WTC11 (cell line): ENCODE measurements around the gene PPP2R2C. TPM values are rescaled to one million over a fixed set of nuclear protein-coding genes. Genes with fewer than 3 reads are reported as not detected.

Experiments used
- ATAC-seq: fragments of 200-7000 bp; cut with Tn5 transposase; 2 replicates; pipeline ENCODE4 v1.10.0; 2021; ENCODE audit warnings: mild to moderate bottlenecking, moderate library complexity
- CTCF ChIA-PET: fragments of 300-600 bp; sonication (Branson Sonifier 250); formaldehyde crosslinking; loops from one replicate; lab custom pipeline; 2021; ENCODE audit warnings: antibody characterized with exemption; lab: Charles Lee
- POLR2A ChIA-PET: fragments of 350-600 bp; sonication (Branson Sonifier 250); formaldehyde crosslinking; loops from one replicate; lab custom pipeline; 2021; ENCODE audit warnings: antibody characterized with exemption; lab: Charles Lee
- DNase-seq: peaks from one replicate; pipeline ENCODE4 v3.0.0; 2021; ENCODE audit warnings: low spot score
- H3K27ac Mint-ChIP-seq: 2 replicates; pipeline ENCODE4 v1.8.0; 2021; ENCODE audit warnings: mixed read lengths
- H3K27me3 Mint-ChIP-seq: 2 replicates; pipeline ENCODE4 v1.8.0; 2021; ENCODE audit warnings: low read depth, mild to moderate bottlenecking, moderate library complexity, mixed read lengths
- H3K36me3 Mint-ChIP-seq: 2 replicates; pipeline ENCODE4 v1.8.0; 2021; ENCODE audit warnings: mixed read lengths
- H3K4me1 Mint-ChIP-seq: 2 replicates; pipeline ENCODE4 v1.8.0; 2022; ENCODE audit warnings: mixed read lengths
- H3K4me3 Mint-ChIP-seq: 2 replicates; pipeline ENCODE4 v1.8.0; 2021; ENCODE audit warnings: mild to moderate bottlenecking, moderate library complexity, mixed read lengths
- H3K9me3 Mint-ChIP-seq: 2 replicates; pipeline ENCODE4 v1.8.0; 2021; ENCODE audit warnings: mixed read lengths
- CREB1 ChIP-seq: sonication (generic); formaldehyde crosslinking; IDR thresholded peaks from 2 replicates; pipeline ENCODE4 v1.8.0; 2023; ENCODE audit warnings: mild to moderate bottlenecking, missing genetic modification reagents
- MYBL2 ChIP-seq: sonication (generic); formaldehyde crosslinking; IDR thresholded peaks from 2 replicates; pipeline ENCODE4 v1.8.1; 2023; ENCODE audit warnings: mild to moderate bottlenecking, moderate library complexity, missing genetic modification reagents
- NFATC4 ChIP-seq: fragments of 250-450 bp; sonication (Bioruptor Pico); IDR thresholded peaks from 2 replicates; pipeline ENCODE4 v1.9.0; 2021; ENCODE audit warnings: mild to moderate bottlenecking
- SMAD4 ChIP-seq: sonication (generic); formaldehyde crosslinking; IDR thresholded peaks from 2 replicates; pipeline ENCODE4 v1.8.0; 2022; ENCODE audit warnings: mild to moderate bottlenecking, missing genetic modification reagents
- TEAD1 ChIP-seq: sonication (generic); formaldehyde crosslinking; IDR thresholded peaks from 2 replicates; pipeline ENCODE4 v1.8.0; 2022; ENCODE audit warnings: mild to moderate bottlenecking, missing genetic modification reagents
- TEAD4 ChIP-seq: sonication (generic); formaldehyde crosslinking; IDR thresholded peaks from 2 replicates; pipeline ENCODE4 v1.8.0; 2022; ENCODE audit warnings: mild to moderate bottlenecking, missing genetic modification reagents
- ZNF219 ChIP-seq: sonication (generic); formaldehyde crosslinking; IDR thresholded peaks from 2 replicates; pipeline ENCODE4 v1.8.0; 2023; ENCODE audit warnings: missing genetic modification reagents, mild to moderate bottlenecking, borderline replicate concordance
- ZNF232 ChIP-seq: sonication (generic); formaldehyde crosslinking; IDR thresholded peaks from 2 replicates; pipeline ENCODE4 v1.8.0; 2022; ENCODE audit warnings: mild to moderate bottlenecking, missing genetic modification reagents
- total RNA-seq: library from RNA; stranded (reverse); gene quantifications from 3 replicates; pipeline ENCODE4 v1.2.3, GENCODE V29; 2021
- TF ChIP-seq, protein P1 (sequence below): sonication (generic); formaldehyde crosslinking; IDR thresholded peaks from 2 replicates; pipeline ENCODE4 v1.8.1; 2022; ENCODE audit warnings: low read depth, missing genetic modification reagents, borderline replicate concordance
- TF ChIP-seq, protein P2 (sequence below): sonication (generic); formaldehyde crosslinking; IDR thresholded peaks from 2 replicates; pipeline ENCODE4 v1.8.0; 2023; ENCODE audit warnings: missing genetic modification reagents
- TF ChIP-seq, protein P3 (sequence below): sonication (generic); formaldehyde crosslinking; IDR thresholded peaks from 2 replicates; pipeline ENCODE4 v1.8.0; 2022; ENCODE audit warnings: mild to moderate bottlenecking, missing genetic modification reagents
- TF ChIP-seq, protein P4 (sequence below): sonication (generic); formaldehyde crosslinking; IDR thresholded peaks from 2 replicates; pipeline ENCODE4 v1.8.0; 2022; ENCODE audit warnings: mild to moderate bottlenecking, missing genetic modification reagents
- TF ChIP-seq, protein P5 (sequence below): sonication (generic); formaldehyde crosslinking; conservative IDR thresholded peaks from 2 replicates; pipeline ENCODE4 v1.8.1; 2022; ENCODE audit warnings: mild to moderate bottlenecking, missing genetic modification reagents
- TF ChIP-seq, protein P6 (sequence below): sonication (generic); formaldehyde crosslinking; IDR thresholded peaks from 2 replicates; pipeline ENCODE4 v1.8.0; 2022; ENCODE audit warnings: mild to moderate bottlenecking, missing genetic modification reagents
- TF ChIP-seq, protein P7 (sequence below): sonication (generic); formaldehyde crosslinking; IDR thresholded peaks from 2 replicates; pipeline ENCODE4 v1.8.1; 2023; ENCODE audit warnings: mild to moderate bottlenecking, missing genetic modification reagents, moderate library complexity
- TF ChIP-seq, protein P8 (sequence below): sonication (generic); formaldehyde crosslinking; IDR thresholded peaks from 2 replicates; pipeline ENCODE4 v1.8.1; 2022; ENCODE audit warnings: mild to moderate bottlenecking, moderate library complexity, missing genetic modification reagents
- TF ChIP-seq, protein P9 (sequence below): sonication (generic); formaldehyde crosslinking; IDR thresholded peaks from 2 replicates; pipeline ENCODE4 v1.8.0; 2023; ENCODE audit warnings: missing genetic modification reagents, mild to moderate bottlenecking, borderline replicate concordance

The PPP2R2C gene
- total RNA-seq, 1 experiment from 2014 or later = 11.5 TPM

DNA sequence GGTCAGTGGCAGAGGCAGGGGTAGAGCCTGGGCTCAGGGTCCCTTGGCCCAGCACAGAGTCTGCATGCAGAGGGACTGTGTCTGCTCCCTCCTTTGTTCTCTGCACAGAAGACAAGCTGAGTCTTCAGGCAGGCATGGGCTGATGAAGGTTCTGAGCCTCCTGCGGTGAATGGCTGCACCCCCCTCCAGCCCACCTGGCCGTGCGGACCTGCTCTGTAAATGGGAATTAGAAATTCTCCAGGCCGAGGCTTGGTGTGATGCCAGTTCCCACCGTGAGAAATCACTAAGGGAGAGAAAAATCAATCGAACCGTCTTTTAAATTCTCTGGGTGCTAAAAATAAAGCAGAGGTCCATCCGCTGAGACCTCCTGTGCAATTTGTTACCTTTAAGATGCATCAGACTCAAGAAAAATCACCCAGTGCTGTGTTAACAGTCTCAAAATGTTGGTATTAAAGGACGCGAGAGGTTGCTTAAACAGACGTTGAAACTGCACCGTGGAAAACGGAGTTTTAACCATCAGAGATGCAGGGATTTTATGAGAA is 106.8 kb downstream of the PPP2R2C start:
- TF ChIP-seq, protein P1, sequence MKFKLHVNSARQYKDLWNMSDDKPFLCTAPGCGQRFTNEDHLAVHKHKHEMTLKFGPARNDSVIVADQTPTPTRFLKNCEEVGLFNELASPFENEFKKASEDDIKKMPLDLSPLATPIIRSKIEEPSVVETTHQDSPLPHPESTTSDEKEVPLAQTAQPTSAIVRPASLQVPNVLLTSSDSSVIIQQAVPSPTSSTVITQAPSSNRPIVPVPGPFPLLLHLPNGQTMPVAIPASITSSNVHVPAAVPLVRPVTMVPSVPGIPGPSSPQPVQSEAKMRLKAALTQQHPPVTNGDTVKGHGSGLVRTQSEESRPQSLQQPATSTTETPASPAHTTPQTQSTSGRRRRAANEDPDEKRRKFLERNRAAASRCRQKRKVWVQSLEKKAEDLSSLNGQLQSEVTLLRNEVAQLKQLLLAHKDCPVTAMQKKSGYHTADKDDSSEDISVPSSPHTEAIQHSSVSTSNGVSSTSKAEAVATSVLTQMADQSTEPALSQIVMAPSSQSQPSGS (CRISPR knock-in tag) = no peak
- TF ChIP-seq, protein P2, sequence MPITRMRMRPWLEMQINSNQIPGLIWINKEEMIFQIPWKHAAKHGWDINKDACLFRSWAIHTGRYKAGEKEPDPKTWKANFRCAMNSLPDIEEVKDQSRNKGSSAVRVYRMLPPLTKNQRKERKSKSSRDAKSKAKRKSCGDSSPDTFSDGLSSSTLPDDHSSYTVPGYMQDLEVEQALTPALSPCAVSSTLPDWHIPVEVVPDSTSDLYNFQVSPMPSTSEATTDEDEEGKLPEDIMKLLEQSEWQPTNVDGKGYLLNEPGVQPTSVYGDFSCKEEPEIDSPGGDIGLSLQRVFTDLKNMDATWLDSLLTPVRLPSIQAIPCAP (CRISPR knock-in tag) = no peak
- no peak for TF ChIP-seq CREB1 (CRISPR knock-in tag)
- TF ChIP-seq, protein P3, sequence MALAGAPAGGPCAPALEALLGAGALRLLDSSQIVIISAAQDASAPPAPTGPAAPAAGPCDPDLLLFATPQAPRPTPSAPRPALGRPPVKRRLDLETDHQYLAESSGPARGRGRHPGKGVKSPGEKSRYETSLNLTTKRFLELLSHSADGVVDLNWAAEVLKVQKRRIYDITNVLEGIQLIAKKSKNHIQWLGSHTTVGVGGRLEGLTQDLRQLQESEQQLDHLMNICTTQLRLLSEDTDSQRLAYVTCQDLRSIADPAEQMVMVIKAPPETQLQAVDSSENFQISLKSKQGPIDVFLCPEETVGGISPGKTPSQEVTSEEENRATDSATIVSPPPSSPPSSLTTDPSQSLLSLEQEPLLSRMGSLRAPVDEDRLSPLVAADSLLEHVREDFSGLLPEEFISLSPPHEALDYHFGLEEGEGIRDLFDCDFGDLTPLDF (CRISPR knock-in tag) = no peak
- TF ChIP-seq ZNF232 (CRISPR knock-in tag) = no peak
- no peak for TF ChIP-seq SMAD4 (CRISPR knock-in tag)
- TF ChIP-seq, protein P4, sequence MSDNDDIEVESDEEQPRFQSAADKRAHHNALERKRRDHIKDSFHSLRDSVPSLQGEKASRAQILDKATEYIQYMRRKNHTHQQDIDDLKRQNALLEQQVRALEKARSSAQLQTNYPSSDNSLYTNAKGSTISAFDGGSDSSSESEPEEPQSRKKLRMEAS (CRISPR knock-in tag) = no peak
- POLR2A ChIA-PET = no interaction called here
- H3K9me3 Mint-ChIP-seq = no peaks in the 10 kb centered on the region
- no peak for DNase-seq
- no peak for ATAC-seq
- H3K36me3 Mint-ChIP-seq = no peaks in the 10 kb centered on the region
- peaks cover 21% of the 10 kb centered on the region for H3K4me1 Mint-ChIP-seq
- H3K27me3 Mint-ChIP-seq = peaks cover 3% of the 10 kb centered on the region; the same call in 1 of the 2 replicates
- no peak overlapping the region for H3K4me3 Mint-ChIP-seq
- no peak overlapping the region for H3K27ac Mint-ChIP-seq
- CTCF ChIA-PET = interaction anchor here (2.0 kb wide), 1 partner anchor 34 kb away, joined by 7 read pairs; no protein-coding TSS in a partner anchor

DNA sequence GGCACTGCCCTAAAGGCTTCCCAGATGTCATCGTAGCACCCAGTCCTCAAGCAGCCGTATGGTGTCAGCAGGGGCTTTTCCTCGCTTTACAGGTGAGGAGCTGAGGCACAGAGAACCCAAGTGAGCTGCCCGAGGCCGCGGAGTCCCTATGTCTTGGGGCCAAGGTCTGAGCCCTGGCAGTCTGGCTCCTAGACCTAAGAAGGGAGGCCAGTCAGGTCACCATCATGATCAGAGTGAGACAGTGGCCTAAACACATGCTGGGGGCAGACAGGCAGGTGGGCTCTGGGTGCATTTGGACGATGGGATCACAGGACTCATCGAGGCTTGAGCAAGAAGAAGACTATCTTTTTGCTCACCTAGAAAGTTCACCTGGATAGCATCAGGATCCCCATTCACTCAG is 107.8 kb downstream of the PPP2R2C start:
- H3K27me3 Mint-ChIP-seq = peaks cover 3% of the 10 kb centered on the region; the same call in 1 of the 2 replicates
- no peak overlapping the region for H3K4me3 Mint-ChIP-seq
- TF ChIP-seq, protein P5, sequence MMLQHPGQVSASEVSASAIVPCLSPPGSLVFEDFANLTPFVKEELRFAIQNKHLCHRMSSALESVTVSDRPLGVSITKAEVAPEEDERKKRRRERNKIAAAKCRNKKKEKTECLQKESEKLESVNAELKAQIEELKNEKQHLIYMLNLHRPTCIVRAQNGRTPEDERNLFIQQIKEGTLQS (CRISPR knock-in tag) = no peak
- TF ChIP-seq, protein P6, sequence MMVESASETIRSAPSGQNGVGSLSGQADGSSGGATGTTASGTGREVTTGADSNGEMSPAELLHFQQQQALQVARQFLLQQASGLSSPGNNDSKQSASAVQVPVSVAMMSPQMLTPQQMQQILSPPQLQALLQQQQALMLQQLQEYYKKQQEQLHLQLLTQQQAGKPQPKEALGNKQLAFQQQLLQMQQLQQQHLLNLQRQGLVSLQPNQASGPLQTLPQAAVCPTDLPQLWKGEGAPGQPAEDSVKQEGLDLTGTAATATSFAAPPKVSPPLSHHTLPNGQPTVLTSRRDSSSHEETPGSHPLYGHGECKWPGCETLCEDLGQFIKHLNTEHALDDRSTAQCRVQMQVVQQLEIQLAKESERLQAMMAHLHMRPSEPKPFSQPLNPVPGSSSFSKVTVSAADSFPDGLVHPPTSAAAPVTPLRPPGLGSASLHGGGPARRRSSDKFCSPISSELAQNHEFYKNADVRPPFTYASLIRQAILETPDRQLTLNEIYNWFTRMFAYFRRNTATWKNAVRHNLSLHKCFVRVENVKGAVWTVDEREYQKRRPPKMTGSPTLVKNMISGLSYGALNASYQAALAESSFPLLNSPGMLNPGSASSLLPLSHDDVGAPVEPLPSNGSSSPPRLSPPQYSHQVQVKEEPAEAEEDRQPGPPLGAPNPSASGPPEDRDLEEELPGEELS (CRISPR knock-in tag) = no peak
- TF ChIP-seq ZNF219 (CRISPR knock-in tag) = no peak
- TF ChIP-seq MYBL2 (CRISPR knock-in tag) = no peak
- TF ChIP-seq TEAD1 (CRISPR knock-in tag) = no peak
- no peak for ATAC-seq
- no peaks in the 10 kb centered on the region for H3K9me3 Mint-ChIP-seq
- no peak for DNase-seq
- H3K36me3 Mint-ChIP-seq = no peaks in the 10 kb centered on the region
- no peak overlapping the region for H3K27ac Mint-ChIP-seq
- POLR2A ChIA-PET = interaction anchor here (0.6 kb wide), 1 partner anchor 118 kb away, joined by 4 read pairs; no protein-coding TSS in a partner anchor
- H3K4me1 Mint-ChIP-seq = peaks cover 13% of the 10 kb centered on the region
- CTCF ChIA-PET = interaction anchor here (2.0 kb wide), 1 partner anchor 33 kb away, joined by 7 read pairs; no protein-coding TSS in a partner anchor

DNA sequence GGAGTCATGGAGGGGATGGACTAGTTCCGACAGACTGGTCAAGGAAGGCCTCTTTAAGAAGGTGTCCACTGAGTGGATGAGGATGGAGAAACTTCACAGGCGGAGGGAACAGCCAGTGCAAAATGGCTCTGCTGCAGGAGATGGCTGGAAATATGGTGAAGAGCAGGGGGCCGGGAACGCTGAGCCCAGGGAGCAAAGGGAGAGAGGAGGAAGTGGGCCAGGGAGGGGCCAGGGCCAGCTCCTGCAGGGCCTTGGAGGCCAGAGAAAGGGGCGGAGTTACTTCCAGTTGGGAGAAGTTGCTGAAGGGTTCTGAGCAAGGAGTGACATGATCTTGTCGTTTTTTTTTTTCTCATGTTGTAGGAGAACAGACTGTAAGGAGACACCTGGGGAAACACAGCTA is 108.3 kb downstream of the PPP2R2C start:
- H3K4me1 Mint-ChIP-seq = peaks cover 13% of the 10 kb centered on the region
- CTCF ChIA-PET = interaction anchor here (2.0 kb wide), 1 partner anchor 33 kb away, joined by 7 read pairs; no protein-coding TSS in a partner anchor
- H3K27me3 Mint-ChIP-seq = peaks cover 3% of the 10 kb centered on the region; the same call in 1 of the 2 replicates
- TF ChIP-seq, protein P7, sequence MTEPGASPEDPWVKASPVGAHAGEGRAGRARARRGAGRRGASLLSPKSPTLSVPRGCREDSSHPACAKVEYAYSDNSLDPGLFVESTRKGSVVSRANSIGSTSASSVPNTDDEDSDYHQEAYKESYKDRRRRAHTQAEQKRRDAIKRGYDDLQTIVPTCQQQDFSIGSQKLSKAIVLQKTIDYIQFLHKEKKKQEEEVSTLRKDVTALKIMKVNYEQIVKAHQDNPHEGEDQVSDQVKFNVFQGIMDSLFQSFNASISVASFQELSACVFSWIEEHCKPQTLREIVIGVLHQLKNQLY (CRISPR knock-in tag) = no peak
- TF ChIP-seq NFATC4 = no peak
- TF ChIP-seq, protein P8, sequence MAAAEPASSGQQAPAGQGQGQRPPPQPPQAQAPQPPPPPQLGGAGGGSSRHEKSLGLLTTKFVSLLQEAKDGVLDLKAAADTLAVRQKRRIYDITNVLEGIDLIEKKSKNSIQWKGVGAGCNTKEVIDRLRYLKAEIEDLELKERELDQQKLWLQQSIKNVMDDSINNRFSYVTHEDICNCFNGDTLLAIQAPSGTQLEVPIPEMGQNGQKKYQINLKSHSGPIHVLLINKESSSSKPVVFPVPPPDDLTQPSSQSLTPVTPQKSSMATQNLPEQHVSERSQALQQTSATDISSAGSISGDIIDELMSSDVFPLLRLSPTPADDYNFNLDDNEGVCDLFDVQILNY (CRISPR knock-in tag) = no peak
- no peak for TF ChIP-seq TEAD4 (CRISPR knock-in tag)
- TF ChIP-seq, protein P9, sequence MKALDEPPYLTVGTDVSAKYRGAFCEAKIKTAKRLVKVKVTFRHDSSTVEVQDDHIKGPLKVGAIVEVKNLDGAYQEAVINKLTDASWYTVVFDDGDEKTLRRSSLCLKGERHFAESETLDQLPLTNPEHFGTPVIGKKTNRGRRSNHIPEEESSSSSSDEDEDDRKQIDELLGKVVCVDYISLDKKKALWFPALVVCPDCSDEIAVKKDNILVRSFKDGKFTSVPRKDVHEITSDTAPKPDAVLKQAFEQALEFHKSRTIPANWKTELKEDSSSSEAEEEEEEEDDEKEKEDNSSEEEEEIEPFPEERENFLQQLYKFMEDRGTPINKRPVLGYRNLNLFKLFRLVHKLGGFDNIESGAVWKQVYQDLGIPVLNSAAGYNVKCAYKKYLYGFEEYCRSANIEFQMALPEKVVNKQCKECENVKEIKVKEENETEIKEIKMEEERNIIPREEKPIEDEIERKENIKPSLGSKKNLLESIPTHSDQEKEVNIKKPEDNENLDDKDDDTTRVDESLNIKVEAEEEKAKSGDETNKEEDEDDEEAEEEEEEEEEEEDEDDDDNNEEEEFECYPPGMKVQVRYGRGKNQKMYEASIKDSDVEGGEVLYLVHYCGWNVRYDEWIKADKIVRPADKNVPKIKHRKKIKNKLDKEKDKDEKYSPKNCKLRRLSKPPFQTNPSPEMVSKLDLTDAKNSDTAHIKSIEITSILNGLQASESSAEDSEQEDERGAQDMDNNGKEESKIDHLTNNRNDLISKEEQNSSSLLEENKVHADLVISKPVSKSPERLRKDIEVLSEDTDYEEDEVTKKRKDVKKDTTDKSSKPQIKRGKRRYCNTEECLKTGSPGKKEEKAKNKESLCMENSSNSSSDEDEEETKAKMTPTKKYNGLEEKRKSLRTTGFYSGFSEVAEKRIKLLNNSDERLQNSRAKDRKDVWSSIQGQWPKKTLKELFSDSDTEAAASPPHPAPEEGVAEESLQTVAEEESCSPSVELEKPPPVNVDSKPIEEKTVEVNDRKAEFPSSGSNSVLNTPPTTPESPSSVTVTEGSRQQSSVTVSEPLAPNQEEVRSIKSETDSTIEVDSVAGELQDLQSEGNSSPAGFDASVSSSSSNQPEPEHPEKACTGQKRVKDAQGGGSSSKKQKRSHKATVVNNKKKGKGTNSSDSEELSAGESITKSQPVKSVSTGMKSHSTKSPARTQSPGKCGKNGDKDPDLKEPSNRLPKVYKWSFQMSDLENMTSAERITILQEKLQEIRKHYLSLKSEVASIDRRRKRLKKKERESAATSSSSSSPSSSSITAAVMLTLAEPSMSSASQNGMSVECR (CRISPR knock-in tag) = no peak

More for the DNA sequence above, 108.3 kb downstream of the PPP2R2C start:
- DNase-seq = no peak
- POLR2A ChIA-PET = no interaction called here
- no peak overlapping the region for H3K4me3 Mint-ChIP-seq
- no peaks in the 10 kb centered on the region for H3K9me3 Mint-ChIP-seq
- no peaks in the 10 kb centered on the region for H3K36me3 Mint-ChIP-seq
- ATAC-seq = no peak
- no peak overlapping the region for H3K27ac Mint-ChIP-seq
